ENCODE measurements around the gene ZCCHC4.

- TF ChIP-seq POLR2A (IDR thresholded peaks at IDR 0.05): no peak
- TF ChIP-seq CTCF (IDR thresholded peaks at IDR 0.05): no peak
Observed at GRCh38 chr4:25386926-25387325, 74.4 kb downstream of the ZCCHC4 start.
